Omental fat pad (tissue), 4 donors: Measurements from ENCODE around the gene CBY1. TPM values are rescaled to one million over a fixed set of nuclear protein-coding genes. Genes with fewer than 3 reads are reported as not detected.

Experiments
- ATAC-seq: fragments of 150-250 bp; one replicate; pipeline ENCODE4 v1.9.1; 2016; ENCODE audit warnings: mild to moderate bottlenecking, moderate library complexity; ENCODE audit not compliant: low FRiP score
- DNase-seq: peaks from one replicate; pipeline ENCODE4 v3.0.0-alpha.2; 2019; ENCODE audit warnings: low spot score
- CTCF ChIP-seq, 3 donors: fragments of 450-650 bp; IDR thresholded peaks; one replicate each; pipeline ENCODE4 v1.5.1; 2016 to 2017; ENCODE audit warnings: antibody characterized with exemption in 3 of 3, mild to moderate bottlenecking in 3 of 3, moderate library complexity in 2 of 3
- total RNA-seq, 4 donors: library from RNA; depleted of rRNA; stranded (reverse); fragments of >200 nt; gene quantifications; one replicate each; pipeline ENCODE4 v1.1.0, GENCODE V29; 2016

The CBY1 gene
- total RNA-seq, 4 donors from 2014 or later: 7.6 to 25.9 (median 17.4) TPM

GRCh38 chr22:38707984-38708383 is 51.5 kb downstream of the CBY1 start:
- ATAC-seq (no peak), DNase-seq (no peak)
- TF ChIP-seq CTCF (IDR thresholded peaks at IDR 0.05): no peak

GRCh38 chr22:38709306-38709705 is 52.9 kb downstream of the CBY1 start:
- no peak for TF ChIP-seq CTCF (IDR thresholded peaks at IDR 0.05)
- DNase-seq (no peak), ATAC-seq (no peak)

- TF ChIP-seq CTCF (IDR thresholded peaks at IDR 0.05): no peak
- no peak for ATAC-seq
- DNase-seq: no peak
Measured at GRCh38 chr22:38710351-38710750, 53.9 kb downstream of the CBY1 start.

DNA sequence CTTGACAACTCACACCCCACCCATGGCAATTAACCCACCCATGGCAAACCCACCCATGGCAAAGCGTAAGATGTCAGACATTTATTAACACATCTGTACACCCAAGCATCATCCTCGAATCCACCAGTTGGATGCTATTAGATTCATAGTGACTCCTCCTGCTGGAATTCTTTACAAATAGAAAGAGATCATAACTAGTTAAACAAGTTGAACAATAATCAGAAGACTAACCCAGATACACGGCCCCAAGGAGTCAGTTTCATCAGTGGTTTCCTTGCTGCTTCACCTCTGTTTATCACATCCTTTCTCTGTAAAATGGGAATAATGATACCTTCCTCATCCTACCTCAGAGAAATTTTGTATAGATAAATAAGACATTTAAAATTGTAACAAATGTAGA is 54.4 kb downstream of the CBY1 start:
- no peak for DNase-seq
- no peak for TF ChIP-seq CTCF (IDR thresholded peaks at IDR 0.05)
- ATAC-seq: no peak

- no peak for DNase-seq
- TF ChIP-seq CTCF (IDR thresholded peaks at IDR 0.05): no peak
- no peak for ATAC-seq
Measured at GRCh38 chr22:38712486-38713207, 56.2 kb downstream of the CBY1 start.

- TF ChIP-seq CTCF (IDR thresholded peaks at IDR 0.05): no peak
- ATAC-seq (no peak), DNase-seq (no peak)
Measured at GRCh38 chr22:38713921-38714320, 57.5 kb downstream of the CBY1 start.

DNA sequence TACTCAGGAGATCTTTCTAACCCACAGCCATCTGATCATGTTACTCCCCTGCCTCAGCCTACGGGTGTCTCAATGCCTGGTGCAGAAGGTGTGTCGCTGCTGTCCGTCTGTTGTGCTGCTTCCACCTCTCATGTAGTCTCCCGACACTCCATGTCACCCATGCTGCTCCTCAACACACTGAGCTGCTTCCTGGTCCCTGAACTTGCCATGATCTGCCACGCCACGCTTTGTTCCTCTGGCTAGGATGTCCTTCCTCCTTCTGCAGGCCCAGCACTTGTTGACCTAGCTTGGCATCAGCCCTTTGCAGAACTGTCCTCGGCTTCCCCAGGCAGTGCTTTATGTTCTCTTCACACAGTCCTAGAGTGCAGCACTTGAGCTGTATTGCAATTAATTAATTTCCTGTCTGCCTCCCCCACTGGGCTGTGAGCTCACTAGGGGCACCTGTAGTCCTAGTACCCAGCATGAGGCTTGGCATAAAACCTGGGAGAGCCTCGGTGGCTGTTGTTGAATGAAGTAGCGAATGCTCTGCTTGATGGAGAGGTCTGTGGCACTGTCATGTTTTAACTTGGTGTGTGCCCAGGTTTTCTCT is 58.8 kb downstream of the CBY1 start:
- TF ChIP-seq CTCF (IDR thresholded peaks at IDR 0.05): no peak
- DNase-seq (no peak), ATAC-seq (no peak)
